Kidney (tissue), 14 donors: ENCODE measurements around the gene AGBL4. TPM values are rescaled to one million over a fixed set of nuclear protein-coding genes. Genes with fewer than 3 reads are reported as not detected.

ENCODE experiments used
- DNase-seq, 5 donors: peaks; one replicate each; pipeline ENCODE4 v3.0.0-alpha.2; 2013 to 2020
- FAIRE-seq: peaks from 2 replicates; lab custom pipeline; 2012; peaks lifted over from hg19 to GRCh38; lab: Jason Lieb, UNC
- H3K27ac ChIP-seq, 2 donors: one replicate each; pipeline ENCODE4 v1.7.0; 2013; ENCODE audit warnings: low read depth in 2 of 2, low read length in 2 of 2, inconsistent platforms in 1 of 2
- H3K27me3 ChIP-seq: one replicate; pipeline ENCODE4 v1.7.1; 2013; ENCODE audit warnings: low read length, inconsistent platforms; ENCODE audit not compliant: control insufficient read depth, insufficient read depth
- H3K36me3 ChIP-seq, 3 donors: one replicate each; pipeline versions ENCODE4 v1.7.0 to v1.7.1; 2013; ENCODE audit warnings: low read length in 3 of 3, control low read depth in 1 of 3, inconsistent platforms in 1 of 3; ENCODE audit not compliant: insufficient read depth in 3 of 3, control insufficient read depth in 2 of 3
- H3K4me1 ChIP-seq, 3 donors: one replicate each; pipeline versions ENCODE4 v1.7.0 to v1.7.1; 2013; ENCODE audit warnings: low read length in 3 of 3, inconsistent platforms in 1 of 3, low read depth in 1 of 3; ENCODE audit not compliant: control insufficient read depth in 2 of 3, insufficient read depth in 2 of 3
- H3K4me3 ChIP-seq, 3 donors: one replicate each; pipeline versions ENCODE4 v1.7.0 to v1.8.1; 2013; ENCODE audit warnings: low read length in 3 of 3, control low read depth in 1 of 3, inconsistent platforms in 1 of 3
- H3K9ac ChIP-seq, 3 donors: one replicate each; pipeline versions ENCODE4 v1.7.0 to v1.7.1; 2013; ENCODE audit warnings: low read length in 3 of 3, control low read depth in 1 of 3, inconsistent platforms in 1 of 3
- H3K9me3 ChIP-seq, 3 donors: one replicate each; pipeline versions ENCODE4 v1.7.0 to v1.7.1; 2013; ENCODE audit warnings: low read length in 3 of 3, control low read depth in 1 of 3, inconsistent platforms in 1 of 3; ENCODE audit not compliant: control insufficient read depth in 2 of 3, insufficient read depth in 1 of 3
- intact Hi-C: fragments of 100-400 bp; cut with DNase I; formaldehyde crosslinking; loops from one replicate; pipeline ENCODE4 v1.11.1; 2022
- polyA plus RNA-seq: library from polyadenylated mRNA; stranded (reverse); fragments of 350-450 nt; fragmentation: Illumina TruSeq; extraction: RNeasy Lipid Tissue Mini Kit (QIAGEN cat#74804); gene quantifications from one replicate; pipeline ENCODE4 v1.2.3, GENCODE V29; 2014; ENCODE audit warnings: low read depth, low replicate concordance; ENCODE audit not compliant: insufficient read depth
- total RNA-seq: library from RNA; stranded (reverse); fragmentation: NEBNext Ultra II Directional; extraction: Animal tissue kit (Norgen Biotek cat#: 25700); gene quantifications from one replicate; pipeline ENCODE4 v1.2.1, GENCODE V29; 2021
- TF ChIP-seq, protein P1 (sequence below): IDR thresholded peaks from 3 replicates; pipeline ENCODE4 v1.5.1; 2012; ENCODE audit warnings: mild to moderate bottlenecking, moderate library complexity, borderline replicate concordance; ENCODE audit not compliant: insufficient read depth; ENCODE audit errors: extremely low read depth
- donor health status: control.
- donor health status: control.
- donor health status: control.
- donor health status: control.
- donor health status: control.
- donor health status: DM: yes; HTN: yes; CAD: no.
- donor health status: Normal renal cell carcinoma (clear cell type).

Gene AGBL4
- total and polyA plus RNA-seq, 2 donors from 2014 or later, result 1.5 to 2.7 TPM

DNA sequence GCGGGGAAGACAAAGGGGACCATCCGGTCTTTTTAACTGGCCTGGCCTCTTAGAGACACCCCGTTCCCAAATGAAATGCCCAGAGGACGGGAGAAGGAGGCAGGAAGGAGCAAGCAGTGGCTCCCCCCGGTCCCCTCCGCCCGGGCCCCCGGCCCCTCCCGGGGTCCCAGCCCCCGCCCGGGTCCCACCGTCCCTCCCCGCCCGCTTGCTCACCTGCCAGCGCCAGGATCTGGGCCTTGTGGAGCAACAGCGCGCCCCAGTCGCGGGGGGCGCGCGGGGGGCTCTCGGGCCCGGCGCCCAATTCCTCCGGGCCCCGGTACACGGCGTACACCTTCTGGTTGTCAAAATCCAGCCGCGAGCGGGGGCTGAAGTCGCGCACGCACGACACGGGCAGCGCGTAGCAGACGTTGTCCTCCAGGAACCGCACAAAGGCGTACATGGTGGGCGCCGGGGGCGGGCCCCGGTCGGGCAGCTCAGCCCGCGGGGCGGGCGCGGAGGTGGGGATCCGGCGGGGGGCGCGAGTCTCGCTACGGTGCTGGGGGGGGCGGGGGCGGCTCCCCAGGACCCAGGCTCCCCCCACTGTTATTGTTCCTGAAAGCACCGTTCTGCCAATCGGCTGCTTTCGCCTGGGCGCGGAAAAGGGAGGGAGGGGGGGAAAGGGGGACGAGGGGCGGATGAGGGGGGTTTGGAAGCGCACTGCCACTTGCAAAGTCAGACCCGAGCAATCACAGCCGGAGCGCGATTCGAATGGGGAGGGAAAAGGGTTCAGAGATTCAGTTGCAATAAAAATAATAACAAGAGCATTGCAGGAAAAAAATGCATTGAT, 1247.1 kb downstream of the AGBL4 start, which contains the start of gene BEND5:
TSS of gene BEND5 (minus strand) at position 499 of the 826 bp plus-strand sequence. CDS start at position 439, 60 bp downstream.
- TF ChIP-seq, protein P1, sequence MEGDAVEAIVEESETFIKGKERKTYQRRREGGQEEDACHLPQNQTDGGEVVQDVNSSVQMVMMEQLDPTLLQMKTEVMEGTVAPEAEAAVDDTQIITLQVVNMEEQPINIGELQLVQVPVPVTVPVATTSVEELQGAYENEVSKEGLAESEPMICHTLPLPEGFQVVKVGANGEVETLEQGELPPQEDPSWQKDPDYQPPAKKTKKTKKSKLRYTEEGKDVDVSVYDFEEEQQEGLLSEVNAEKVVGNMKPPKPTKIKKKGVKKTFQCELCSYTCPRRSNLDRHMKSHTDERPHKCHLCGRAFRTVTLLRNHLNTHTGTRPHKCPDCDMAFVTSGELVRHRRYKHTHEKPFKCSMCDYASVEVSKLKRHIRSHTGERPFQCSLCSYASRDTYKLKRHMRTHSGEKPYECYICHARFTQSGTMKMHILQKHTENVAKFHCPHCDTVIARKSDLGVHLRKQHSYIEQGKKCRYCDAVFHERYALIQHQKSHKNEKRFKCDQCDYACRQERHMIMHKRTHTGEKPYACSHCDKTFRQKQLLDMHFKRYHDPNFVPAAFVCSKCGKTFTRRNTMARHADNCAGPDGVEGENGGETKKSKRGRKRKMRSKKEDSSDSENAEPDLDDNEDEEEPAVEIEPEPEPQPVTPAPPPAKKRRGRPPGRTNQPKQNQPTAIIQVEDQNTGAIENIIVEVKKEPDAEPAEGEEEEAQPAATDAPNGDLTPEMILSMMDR, result no peak

DNA sequence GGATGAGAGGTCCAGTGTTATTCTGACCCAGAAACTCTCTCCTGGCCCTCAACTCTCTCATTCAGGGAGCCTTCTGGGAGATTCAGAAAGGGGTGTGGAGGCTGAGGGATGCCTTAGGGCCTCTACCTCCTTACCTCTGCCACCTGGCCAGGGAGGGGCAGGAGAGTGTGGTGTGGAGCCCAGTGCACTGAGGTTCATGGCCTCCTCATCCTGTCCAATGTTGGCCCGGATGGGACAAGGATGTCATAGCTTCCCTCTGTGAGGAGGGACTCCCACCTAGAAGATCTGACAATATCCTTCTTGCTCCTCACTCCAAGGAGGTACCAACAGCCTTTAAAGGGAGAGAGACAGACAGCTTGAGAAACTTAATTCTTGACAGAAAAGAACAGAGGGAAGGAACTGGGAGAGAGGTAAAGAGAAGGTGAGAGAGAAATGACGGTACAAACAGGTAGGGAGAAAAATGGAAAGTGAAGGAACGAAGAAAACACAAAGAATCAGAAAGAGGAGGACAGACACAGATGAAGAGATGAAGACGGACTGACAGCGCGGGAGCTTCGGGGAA, 1247.8 kb downstream of the AGBL4 start:
- no peaks in the 10 kb centered on the region for H3K27me3 ChIP-seq
- TF ChIP-seq, protein P1, result no peak
- no peaks in the 10 kb centered on the region for H3K9me3 ChIP-seq
- intact Hi-C loops, result no loop called here
- peak overlapping the region; percentile 86 to 88 (median 87) for H3K4me3 ChIP-seq
- peaks cover 0 to 7% (median 0%) of the 10 kb centered on the region in 3 donors for H3K36me3 ChIP-seq
- peak in 3 of 5 donors; percentile 31 to 46 (median 40) for DNase-seq
- H3K4me1 ChIP-seq, result peaks cover 0 to 18% (median 16%) of the 10 kb centered on the region in 3 donors
- FAIRE-seq, result no peak
- peak overlapping the region; percentile 49 to 67 for H3K27ac ChIP-seq
- peak overlapping the region; percentile 13 to 85 (median 20) for H3K9ac ChIP-seq

More for the DNA sequence above, 1247.1 kb downstream of the AGBL4 start, which contains the start of gene BEND5:
- intact Hi-C loops, result no loop called here
- Histone ChIP-seq H3K9ac (peak within 1 kb of the TSS; percentile 20 to 90 (median 41)), H3K4me1 (peaks cover 0 to 18% (median 16%) of the 10 kb centered on the region in 3 donors), H3K9me3 (no peaks in the 10 kb centered on the region), H3K27ac (peak within 1 kb of the TSS; percentile 49 to 67), H3K36me3 (peaks cover 0 to 7% (median 0%) of the 10 kb centered on the region in 3 donors), H3K4me3 (peak within 1 kb of the TSS; percentile 86 to 94 (median 87)), H3K27me3 (no peaks in the 10 kb centered on the region)
- FAIRE-seq (no peak), DNase-seq (peak; percentile 87 to 94 (median 92))

DNA sequence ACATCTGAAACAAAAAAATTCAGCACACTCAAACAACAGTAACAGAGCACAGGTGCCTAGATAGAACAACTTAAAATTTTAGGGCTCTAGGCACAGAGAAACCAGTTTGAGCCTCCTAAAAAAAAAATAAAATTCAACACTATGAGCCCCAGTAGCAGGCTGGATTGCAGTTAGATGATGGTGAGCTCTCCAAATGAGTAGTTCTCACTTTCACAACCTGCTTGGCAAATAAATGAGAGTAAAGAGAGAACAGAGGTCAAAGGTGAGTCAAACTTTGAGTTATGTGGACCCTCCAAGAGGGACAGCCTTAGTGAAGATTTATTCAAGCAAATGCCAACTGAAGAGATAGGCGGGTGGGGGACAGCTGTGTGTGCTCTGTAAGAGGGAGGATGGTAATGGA, 1250.6 kb downstream of the AGBL4 start:
- H3K9me3 ChIP-seq, result no peaks in the 10 kb centered on the region
- peak overlapping the region in 1 of 3 donors; percentile 9 for H3K4me3 ChIP-seq
- peaks cover 0 to 37% (median 29%) of the 10 kb centered on the region in 3 donors for H3K4me1 ChIP-seq
- FAIRE-seq (no peak), DNase-seq (no peak)
- no peak overlapping the region for H3K9ac ChIP-seq
- H3K27me3 ChIP-seq, result no peaks in the 10 kb centered on the region
- TF ChIP-seq, protein P1, result no peak
- no peak overlapping the region for H3K27ac ChIP-seq
- peaks cover 0 to 7% (median 0%) of the 10 kb centered on the region in 3 donors for H3K36me3 ChIP-seq
- intact Hi-C loops, result no loop called here
